Endodermal cell (in vitro differentiated cells): ENCODE results near the gene C22orf23. TPM values are rescaled to one million over a fixed set of nuclear protein-coding genes. Genes with fewer than 3 reads are reported as not detected.

ENCODE experiments used
- DNase-seq: peaks from one replicate; pipeline ENCODE4 v3.0.0-alpha.2; 2017
- H3K27ac ChIP-seq: 2 replicates; pipeline ENCODE4 v1.5.1; 2013; ENCODE audit warnings: mild to moderate bottlenecking, low read depth, low read length, moderate library complexity
- H3K27me3 ChIP-seq: 2 replicates; pipeline ENCODE4 v1.6.1; 2013; ENCODE audit warnings: mild to moderate bottlenecking, low read length, moderate library complexity; ENCODE audit not compliant: insufficient read depth, control insufficient read depth, poor library complexity, severe bottlenecking
- H3K36me3 ChIP-seq: 2 replicates; pipeline ENCODE4 v1.7.0; 2013; ENCODE audit warnings: mild to moderate bottlenecking, low read length, moderate library complexity; ENCODE audit not compliant: control insufficient read depth, insufficient read depth
- H3K4me1 ChIP-seq: one replicate; pipeline ENCODE4 v1.7.0; 2013; ENCODE audit warnings: low read length; ENCODE audit not compliant: control insufficient read depth, insufficient read depth
- H3K4me3 ChIP-seq: 2 replicates; pipeline ENCODE4 v1.5.1; 2013; ENCODE audit warnings: mild to moderate bottlenecking, low read length, moderate library complexity
- H3K9ac ChIP-seq: 2 replicates; pipeline ENCODE4 v1.6.1; 2013; ENCODE audit warnings: mild to moderate bottlenecking, low read length, moderate library complexity; ENCODE audit not compliant: poor library complexity, severe bottlenecking; ENCODE audit errors: extremely low read depth
- H3K9me3 ChIP-seq: 2 replicates; pipeline ENCODE4 v1.6.1; 2013; ENCODE audit warnings: mild to moderate bottlenecking, low read length, moderate library complexity; ENCODE audit not compliant: control insufficient read depth
- H3K27ac Mint-ChIP-seq: 2 replicates; pipeline ENCODE4 v1.8.0; 2020; ENCODE audit warnings: mixed read lengths
- H3K27me3 Mint-ChIP-seq: 2 replicates; pipeline ENCODE4 v1.8.0; 2021; ENCODE audit warnings: mild to moderate bottlenecking, mixed read lengths; ENCODE audit not compliant: insufficient read depth
- H3K36me3 Mint-ChIP-seq: 2 replicates; pipeline ENCODE4 v1.8.0; 2020; ENCODE audit warnings: low read depth, mixed read lengths
- H3K4me1 Mint-ChIP-seq: 2 replicates; pipeline ENCODE4 v1.8.0; 2020; ENCODE audit warnings: mixed read lengths
- H3K4me3 Mint-ChIP-seq: 2 replicates; pipeline ENCODE4 v1.8.0; 2020; ENCODE audit warnings: mild to moderate bottlenecking, moderate library complexity, mixed read lengths
- H3K9me3 Mint-ChIP-seq: 2 replicates; pipeline ENCODE4 v1.8.0; 2020; ENCODE audit warnings: mild to moderate bottlenecking, mixed read lengths
- WGBS, 2 experiments: methylation state at CpG; one replicate each; pipeline versions ENCODE4 v1.1.5 to v1.1.7; 2013; ENCODE audit warnings: missing lambda C conversion rate in 2 of 2, mixed read lengths in 1 of 2; ENCODE audit not compliant: insufficient coverage in 1 of 2, insufficient read length in 1 of 2; 5-methylcytosine and 5-hydroxymethylcytosine counted together
- total RNA-seq, 2 donors: library from RNA; stranded (reverse); fragmentation: NEBNext Ultra II Directional in 1 of 2; extraction: Animal tissue kit (Norgen Biotek cat#: 25700) in 1 of 2; gene quantifications; 2 replicates in 1 of 2; 3 replicates in 1 of 2; pipeline ENCODE4 v1.2.1, GENCODE V29; 2021
- TF ChIP-seq, protein P1 (sequence below): fragments of 200-600 bp; sonication (generic); conservative IDR thresholded peaks from 2 replicates; pipeline ENCODE4 v1.5.0; 2021; ENCODE audit warnings: antibody characterized with exemption, mild to moderate bottlenecking

The C22orf23 gene
- total RNA-seq, 2 donors from 2014 or later: 0.29 to 0.44 TPM

DNA sequence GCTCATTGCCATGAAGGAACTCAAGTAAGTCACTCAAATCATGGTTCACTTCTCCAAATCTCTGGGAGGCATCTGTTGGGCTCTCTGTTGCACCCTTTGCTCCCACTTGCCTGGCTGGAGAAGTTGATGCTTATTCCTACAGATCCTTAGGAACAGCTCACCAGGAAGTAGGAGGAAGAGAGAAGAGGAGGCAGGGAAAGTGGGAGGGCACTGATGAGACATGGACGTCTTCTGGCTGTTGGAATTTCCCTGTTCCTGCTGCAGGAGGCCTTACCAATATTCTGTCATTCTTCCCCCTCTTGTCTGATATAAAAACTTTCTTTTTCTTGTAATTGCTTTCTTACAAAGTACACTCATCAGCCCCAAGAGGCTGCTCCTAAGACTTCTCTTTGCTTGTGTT, 13.7 kb upstream of the C22orf23 start:
- WGBS, 2 experiments: 77% methylated on average over 1 of the region's 1 CpG; no CpG with 5 or more reads in 1 of the 2 experiments
- H3K27ac Mint-ChIP-seq: no peak overlapping the region
- Histone ChIP-seq H3K4me1 (peaks cover 12% of the 10 kb centered on the region), H3K4me3 (no peak overlapping the region), H3K27ac (no peak overlapping the region), H3K9ac (no peak overlapping the region), H3K36me3 (peaks cover 34% of the 10 kb centered on the region), H3K9me3 (no peaks in the 10 kb centered on the region), H3K27me3 (no peaks in the 10 kb centered on the region)
- peaks cover 48% of the 10 kb centered on the region for H3K36me3 Mint-ChIP-seq
- no peak overlapping the region for H3K4me3 Mint-ChIP-seq
- H3K27me3 Mint-ChIP-seq: no peaks in the 10 kb centered on the region
- peaks cover 8% of the 10 kb centered on the region for H3K4me1 Mint-ChIP-seq
- no peak for DNase-seq
- no peaks in the 10 kb centered on the region for H3K9me3 Mint-ChIP-seq
- TF ChIP-seq, protein P1, sequence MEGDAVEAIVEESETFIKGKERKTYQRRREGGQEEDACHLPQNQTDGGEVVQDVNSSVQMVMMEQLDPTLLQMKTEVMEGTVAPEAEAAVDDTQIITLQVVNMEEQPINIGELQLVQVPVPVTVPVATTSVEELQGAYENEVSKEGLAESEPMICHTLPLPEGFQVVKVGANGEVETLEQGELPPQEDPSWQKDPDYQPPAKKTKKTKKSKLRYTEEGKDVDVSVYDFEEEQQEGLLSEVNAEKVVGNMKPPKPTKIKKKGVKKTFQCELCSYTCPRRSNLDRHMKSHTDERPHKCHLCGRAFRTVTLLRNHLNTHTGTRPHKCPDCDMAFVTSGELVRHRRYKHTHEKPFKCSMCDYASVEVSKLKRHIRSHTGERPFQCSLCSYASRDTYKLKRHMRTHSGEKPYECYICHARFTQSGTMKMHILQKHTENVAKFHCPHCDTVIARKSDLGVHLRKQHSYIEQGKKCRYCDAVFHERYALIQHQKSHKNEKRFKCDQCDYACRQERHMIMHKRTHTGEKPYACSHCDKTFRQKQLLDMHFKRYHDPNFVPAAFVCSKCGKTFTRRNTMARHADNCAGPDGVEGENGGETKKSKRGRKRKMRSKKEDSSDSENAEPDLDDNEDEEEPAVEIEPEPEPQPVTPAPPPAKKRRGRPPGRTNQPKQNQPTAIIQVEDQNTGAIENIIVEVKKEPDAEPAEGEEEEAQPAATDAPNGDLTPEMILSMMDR: no peak

DNA sequence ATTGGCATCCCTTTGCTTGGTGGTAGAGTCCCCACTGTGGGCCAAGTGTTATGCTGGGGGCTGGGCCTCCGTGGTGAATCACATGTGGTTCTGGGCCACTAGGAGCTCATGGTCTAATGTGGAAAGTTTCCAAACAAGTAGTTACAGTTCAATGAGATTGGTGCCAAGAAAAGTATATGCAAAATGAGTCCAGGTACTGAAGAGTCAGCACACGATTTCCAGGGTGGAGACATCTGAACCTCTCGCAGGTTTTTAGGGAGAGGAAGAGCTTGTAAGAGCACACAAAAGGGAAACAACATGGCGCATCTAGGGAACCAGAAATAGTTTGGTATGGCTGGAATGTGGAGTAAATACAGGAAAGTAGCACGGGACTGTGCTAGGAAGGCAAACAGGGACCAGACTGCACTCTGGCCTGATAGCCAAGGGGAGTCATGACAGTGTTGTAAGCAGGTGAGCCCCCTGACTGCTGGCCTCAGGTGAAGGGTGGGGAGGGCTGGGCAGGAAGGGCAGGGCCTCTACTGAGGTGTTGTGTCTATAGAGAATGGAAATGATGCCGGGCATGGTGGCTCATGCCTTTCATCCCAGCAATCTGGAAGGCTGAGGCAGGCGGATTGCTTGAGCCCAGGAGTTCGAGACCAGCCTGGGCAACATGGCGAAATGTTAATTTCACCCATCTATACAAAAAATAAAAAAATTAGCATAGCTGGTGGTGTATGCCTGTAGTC, 12.7 kb upstream of the C22orf23 start:
- H3K27ac Mint-ChIP-seq: peak overlapping the region; percentile 76
- H3K4me3 ChIP-seq: no peak overlapping the region
- TF ChIP-seq, protein P1: no peak
- no peak overlapping the region for H3K9ac ChIP-seq
- H3K9me3 ChIP-seq: no peaks in the 10 kb centered on the region
- peaks cover 58% of the 10 kb centered on the region for H3K36me3 Mint-ChIP-seq
- no peaks in the 10 kb centered on the region for H3K9me3 Mint-ChIP-seq
- H3K36me3 ChIP-seq: peaks cover 44% of the 10 kb centered on the region
- H3K27ac ChIP-seq: no peak overlapping the region
- no peaks in the 10 kb centered on the region for H3K27me3 ChIP-seq
- H3K4me1 Mint-ChIP-seq: no peaks in the 10 kb centered on the region
- DNase-seq: no peak
- H3K27me3 Mint-ChIP-seq: no peaks in the 10 kb centered on the region
- H3K4me1 ChIP-seq: peaks cover 4% of the 10 kb centered on the region
- 91 to 93% methylated on average over 6 to 9 of the region's 9 CpGs for WGBS, 2 experiments
- no peak overlapping the region for H3K4me3 Mint-ChIP-seq

DNA sequence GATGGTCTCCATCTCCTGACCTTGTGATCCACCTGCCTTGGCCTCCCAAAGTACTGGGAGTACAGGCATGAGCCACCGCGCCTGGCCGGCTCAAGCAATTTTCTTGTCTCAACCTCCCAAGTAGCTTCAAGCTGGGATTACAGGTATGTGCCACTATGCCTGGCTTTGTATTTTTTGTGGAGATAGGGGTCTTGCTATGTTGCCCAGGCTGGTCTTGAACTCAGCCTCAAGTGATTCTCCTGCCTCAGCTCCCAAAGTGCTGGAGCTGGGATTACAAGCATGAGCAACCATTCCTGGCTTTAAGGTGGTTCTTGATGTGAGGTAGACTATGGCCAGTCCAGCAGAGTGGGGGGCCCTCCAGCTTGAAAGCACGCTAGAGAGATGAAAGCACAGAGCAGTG, 7.7 kb upstream of the C22orf23 start:
- no peaks in the 10 kb centered on the region for H3K9me3 Mint-ChIP-seq
- H3K4me3 Mint-ChIP-seq: no peak overlapping the region
- Histone ChIP-seq H3K9ac (no peak overlapping the region), H3K27me3 (no peaks in the 10 kb centered on the region), H3K4me1 (no peaks in the 10 kb centered on the region), H3K27ac (no peak overlapping the region), H3K9me3 (peaks cover 6% of the 10 kb centered on the region), H3K4me3 (no peak overlapping the region), H3K36me3 (peaks cover 62% of the 10 kb centered on the region)
- WGBS, 2 experiments: 67 to 94% methylated on average over 1 to 4 of the region's 4 CpGs
- peaks cover 65% of the 10 kb centered on the region for H3K36me3 Mint-ChIP-seq
- H3K27me3 Mint-ChIP-seq: no peaks in the 10 kb centered on the region
- no peak overlapping the region for H3K27ac Mint-ChIP-seq
- no peak for DNase-seq
- no peaks in the 10 kb centered on the region for H3K4me1 Mint-ChIP-seq
- TF ChIP-seq, protein P1: no peak
